ENCODE measurements around the gene PAQR5.

DNA sequence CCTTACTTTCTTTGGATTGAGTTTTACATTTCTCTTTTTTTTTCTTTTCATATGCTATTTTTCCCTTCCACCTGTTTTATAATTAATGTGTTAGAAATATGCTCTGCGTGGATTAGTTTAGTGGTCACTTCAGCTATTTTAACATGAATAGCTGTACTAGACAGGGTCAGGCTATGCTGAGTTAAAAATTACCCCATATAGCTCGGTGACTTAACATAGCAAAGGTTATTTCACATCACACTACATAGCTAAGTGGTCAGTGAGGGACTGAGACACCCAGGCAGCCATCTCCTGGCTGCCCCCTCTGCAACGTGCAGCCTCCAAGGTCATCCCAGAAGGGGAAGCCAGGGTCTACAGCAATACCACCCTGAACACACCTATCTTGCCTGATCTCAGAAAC is 68.5 kb downstream of the PAQR5 start:
- TF ChIP-seq, protein P1, sequence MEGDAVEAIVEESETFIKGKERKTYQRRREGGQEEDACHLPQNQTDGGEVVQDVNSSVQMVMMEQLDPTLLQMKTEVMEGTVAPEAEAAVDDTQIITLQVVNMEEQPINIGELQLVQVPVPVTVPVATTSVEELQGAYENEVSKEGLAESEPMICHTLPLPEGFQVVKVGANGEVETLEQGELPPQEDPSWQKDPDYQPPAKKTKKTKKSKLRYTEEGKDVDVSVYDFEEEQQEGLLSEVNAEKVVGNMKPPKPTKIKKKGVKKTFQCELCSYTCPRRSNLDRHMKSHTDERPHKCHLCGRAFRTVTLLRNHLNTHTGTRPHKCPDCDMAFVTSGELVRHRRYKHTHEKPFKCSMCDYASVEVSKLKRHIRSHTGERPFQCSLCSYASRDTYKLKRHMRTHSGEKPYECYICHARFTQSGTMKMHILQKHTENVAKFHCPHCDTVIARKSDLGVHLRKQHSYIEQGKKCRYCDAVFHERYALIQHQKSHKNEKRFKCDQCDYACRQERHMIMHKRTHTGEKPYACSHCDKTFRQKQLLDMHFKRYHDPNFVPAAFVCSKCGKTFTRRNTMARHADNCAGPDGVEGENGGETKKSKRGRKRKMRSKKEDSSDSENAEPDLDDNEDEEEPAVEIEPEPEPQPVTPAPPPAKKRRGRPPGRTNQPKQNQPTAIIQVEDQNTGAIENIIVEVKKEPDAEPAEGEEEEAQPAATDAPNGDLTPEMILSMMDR (IDR thresholded peaks at IDR 0.05 in 2 of 3, conservative IDR thresholded peaks at IDR 0.05 in 1 of 3; ENCODE audit: borderline replicate concordance in 1 of 3, insufficient read depth in 1 of 3, low read depth in 2 of 3, low read length in 2 of 3): no peak
- TF ChIP-seq ZFX (IDR thresholded peaks at IDR 0.05) (no peak), YY1 (IDR thresholded peaks at IDR 0.05; ENCODE audit: extremely low read depth, insufficient replicate concordance, low read depth, low read length) (no peak), JUND (IDR thresholded peaks at IDR 0.05) (no peak), SP1 (IDR thresholded peaks at IDR 0.05; ENCODE audit: low read depth) (no peak), RAD21 (IDR thresholded peaks at IDR 0.05; ENCODE audit: low read depth) (no peak), EZH2 (IDR thresholded peaks at IDR 0.05) (no peak), POLR2AphosphoS5 (IDR thresholded peaks at IDR 0.05; ENCODE audit: low read depth, low read length) (no peak), CEBPB (IDR thresholded peaks at IDR 0.05; ENCODE audit: low read depth) (no peak)
- TF ChIP-seq, protein P2, sequence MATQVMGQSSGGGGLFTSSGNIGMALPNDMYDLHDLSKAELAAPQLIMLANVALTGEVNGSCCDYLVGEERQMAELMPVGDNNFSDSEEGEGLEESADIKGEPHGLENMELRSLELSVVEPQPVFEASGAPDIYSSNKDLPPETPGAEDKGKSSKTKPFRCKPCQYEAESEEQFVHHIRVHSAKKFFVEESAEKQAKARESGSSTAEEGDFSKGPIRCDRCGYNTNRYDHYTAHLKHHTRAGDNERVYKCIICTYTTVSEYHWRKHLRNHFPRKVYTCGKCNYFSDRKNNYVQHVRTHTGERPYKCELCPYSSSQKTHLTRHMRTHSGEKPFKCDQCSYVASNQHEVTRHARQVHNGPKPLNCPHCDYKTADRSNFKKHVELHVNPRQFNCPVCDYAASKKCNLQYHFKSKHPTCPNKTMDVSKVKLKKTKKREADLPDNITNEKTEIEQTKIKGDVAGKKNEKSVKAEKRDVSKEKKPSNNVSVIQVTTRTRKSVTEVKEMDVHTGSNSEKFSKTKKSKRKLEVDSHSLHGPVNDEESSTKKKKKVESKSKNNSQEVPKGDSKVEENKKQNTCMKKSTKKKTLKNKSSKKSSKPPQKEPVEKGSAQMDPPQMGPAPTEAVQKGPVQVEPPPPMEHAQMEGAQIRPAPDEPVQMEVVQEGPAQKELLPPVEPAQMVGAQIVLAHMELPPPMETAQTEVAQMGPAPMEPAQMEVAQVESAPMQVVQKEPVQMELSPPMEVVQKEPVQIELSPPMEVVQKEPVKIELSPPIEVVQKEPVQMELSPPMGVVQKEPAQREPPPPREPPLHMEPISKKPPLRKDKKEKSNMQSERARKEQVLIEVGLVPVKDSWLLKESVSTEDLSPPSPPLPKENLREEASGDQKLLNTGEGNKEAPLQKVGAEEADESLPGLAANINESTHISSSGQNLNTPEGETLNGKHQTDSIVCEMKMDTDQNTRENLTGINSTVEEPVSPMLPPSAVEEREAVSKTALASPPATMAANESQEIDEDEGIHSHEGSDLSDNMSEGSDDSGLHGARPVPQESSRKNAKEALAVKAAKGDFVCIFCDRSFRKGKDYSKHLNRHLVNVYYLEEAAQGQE (IDR thresholded peaks at IDR 0.05; ENCODE audit: low read depth): no peak

Measured in HCT116 (cell line).